HG03457 (cell line): ENCODE results near the gene CRYGN.

ENCODE experiments used
- ATAC-seq: cut with Tn5 transposase; IDR thresholded peaks from one replicate; pipeline ENCODE4 v1.9.1; 2021; ENCODE audit warnings: moderate number of reproducible peaks; ENCODE audit not compliant: unreplicated experiment

The CRYGN gene

DNA sequence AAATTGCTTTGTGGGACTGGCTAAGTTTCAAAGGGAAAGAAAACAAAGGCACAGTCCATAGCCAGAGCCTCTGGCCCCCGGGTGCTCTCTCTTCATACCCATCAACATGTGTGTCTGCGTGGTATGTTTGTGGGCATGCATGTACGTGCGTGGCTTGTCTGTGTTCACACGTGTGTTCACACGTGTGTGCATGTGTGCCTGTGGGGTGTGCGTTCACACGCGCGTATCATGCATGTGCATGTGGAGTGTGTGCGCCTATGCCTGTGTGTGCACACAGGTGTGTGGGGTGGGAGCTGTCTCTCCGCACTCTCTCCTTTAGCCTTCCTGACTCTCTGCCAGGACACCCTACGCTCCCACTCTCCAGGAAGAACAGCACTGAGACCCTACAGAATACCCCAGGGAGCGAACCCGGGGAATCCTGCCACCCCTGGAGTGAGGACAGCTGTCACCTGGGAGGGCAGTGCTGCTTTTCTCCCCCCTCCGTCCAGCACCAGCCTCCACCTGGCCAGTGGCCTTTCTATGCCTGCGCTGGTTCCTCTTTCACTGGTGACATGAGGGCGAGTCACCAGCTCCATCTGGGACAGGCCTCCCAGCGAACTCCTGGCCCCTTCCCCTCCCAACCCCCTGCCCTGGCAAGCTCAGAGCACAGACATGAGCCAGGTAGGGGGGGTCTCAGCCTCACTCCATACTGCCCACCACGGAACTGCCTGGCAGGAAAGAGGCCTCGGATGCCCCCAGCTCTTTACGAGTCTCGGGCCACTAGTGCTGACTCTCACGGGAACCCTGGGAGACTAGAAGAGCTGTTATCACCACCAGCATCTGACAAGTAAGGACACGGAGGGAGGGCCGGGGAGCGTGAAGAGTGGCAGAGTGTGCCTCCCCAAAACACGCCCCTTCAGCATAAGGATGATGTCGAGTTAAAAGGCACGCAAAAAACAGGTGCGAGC is 46.6 kb downstream of the CRYGN start:
- ATAC-seq: no peak

DNA sequence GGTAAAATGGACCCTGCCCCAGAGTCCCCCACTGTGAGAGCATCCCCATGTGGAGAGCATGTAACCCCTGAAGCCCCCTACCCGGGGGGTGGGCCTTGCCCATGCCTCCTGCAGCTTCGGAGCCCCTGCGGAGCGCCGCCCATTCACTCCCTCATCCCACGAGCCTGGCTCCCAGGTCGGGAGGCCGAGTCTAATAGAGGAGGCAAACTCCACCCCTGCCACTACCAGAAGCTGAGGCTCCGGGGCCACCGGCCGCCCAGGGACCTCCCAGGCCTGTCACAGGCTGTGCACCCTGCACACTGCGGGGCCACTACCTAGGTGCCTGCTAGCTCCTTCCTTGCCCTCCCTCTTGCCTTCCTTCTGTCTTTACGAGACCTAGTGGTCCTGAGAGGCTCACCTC is 47.5 kb downstream of the CRYGN start:
- ATAC-seq: no peak

DNA sequence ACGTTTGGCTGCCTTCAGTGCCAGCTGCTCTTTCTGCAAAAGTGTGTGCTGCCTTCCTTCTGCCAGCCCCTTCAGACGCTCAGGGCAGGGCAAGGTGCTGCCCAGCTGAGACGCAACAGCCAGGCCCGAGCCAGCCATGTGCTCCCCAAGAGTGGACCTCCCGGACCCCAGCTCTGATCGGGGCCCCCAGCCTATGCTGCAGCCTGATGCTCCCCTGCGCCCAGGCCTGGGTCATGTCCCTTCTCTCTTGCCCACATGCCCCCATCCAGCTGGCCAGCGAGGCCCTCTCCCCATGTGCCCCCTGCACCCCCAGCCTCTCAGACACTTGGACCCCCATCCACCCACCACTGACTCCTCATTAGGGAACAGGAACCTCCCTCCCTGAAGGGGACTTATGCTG is 47.9 kb downstream of the CRYGN start:
- no peak for ATAC-seq

DNA sequence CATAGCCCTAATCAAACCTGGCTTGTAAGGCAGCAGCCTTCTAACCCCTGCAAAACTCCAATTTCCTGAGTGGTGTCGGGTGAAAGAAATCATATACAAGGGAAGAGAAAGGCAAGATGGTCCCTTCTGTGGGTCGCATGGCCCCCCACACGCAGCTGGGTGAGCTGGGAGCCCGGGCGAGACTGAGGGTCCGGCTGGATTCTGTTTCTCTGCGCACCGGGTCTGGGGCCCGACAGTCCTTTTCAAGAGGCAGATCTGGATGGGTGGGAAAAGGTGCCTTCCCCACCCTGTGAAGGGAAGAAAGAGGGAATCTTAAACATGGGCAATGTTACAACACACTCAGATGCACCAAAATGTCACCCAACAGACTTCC is 48.6 kb downstream of the CRYGN start:
- no peak for ATAC-seq

DNA sequence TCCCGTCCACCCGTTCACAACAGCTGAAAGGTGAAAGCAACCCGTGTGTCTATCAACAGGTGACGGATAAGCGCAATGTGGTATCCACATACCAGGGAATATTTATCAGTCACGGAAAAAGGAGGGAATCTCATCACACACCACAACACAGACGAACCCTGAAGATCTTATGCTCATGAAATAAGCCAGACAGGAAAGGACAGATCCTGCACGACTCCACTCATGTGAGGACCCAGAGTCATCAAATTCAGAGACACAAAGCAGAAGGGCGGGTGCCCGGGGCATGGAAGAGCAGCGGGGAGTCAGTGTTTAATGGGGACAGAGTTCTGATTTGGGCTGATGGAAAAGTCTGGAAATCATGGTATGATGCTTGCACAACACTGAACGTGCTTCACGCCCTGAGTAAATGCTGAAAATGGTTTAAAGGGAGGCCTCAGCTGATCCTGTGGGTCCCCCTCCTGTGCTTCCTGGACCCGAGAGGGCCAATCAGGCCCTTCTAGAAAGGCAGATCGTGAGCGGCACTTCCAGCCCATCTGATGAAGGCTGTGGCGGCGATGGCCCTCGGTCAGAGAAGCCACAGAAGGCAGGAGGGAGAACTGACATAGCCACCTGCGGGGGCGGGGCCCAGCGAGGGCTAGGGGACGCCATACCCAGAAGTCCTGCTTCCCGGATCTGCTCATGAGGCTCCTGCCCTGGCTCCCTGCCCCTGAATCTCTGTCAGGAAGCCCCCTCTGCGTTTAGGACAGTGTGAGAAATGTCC is 49.2 kb downstream of the CRYGN start:
- ATAC-seq: no peak

DNA sequence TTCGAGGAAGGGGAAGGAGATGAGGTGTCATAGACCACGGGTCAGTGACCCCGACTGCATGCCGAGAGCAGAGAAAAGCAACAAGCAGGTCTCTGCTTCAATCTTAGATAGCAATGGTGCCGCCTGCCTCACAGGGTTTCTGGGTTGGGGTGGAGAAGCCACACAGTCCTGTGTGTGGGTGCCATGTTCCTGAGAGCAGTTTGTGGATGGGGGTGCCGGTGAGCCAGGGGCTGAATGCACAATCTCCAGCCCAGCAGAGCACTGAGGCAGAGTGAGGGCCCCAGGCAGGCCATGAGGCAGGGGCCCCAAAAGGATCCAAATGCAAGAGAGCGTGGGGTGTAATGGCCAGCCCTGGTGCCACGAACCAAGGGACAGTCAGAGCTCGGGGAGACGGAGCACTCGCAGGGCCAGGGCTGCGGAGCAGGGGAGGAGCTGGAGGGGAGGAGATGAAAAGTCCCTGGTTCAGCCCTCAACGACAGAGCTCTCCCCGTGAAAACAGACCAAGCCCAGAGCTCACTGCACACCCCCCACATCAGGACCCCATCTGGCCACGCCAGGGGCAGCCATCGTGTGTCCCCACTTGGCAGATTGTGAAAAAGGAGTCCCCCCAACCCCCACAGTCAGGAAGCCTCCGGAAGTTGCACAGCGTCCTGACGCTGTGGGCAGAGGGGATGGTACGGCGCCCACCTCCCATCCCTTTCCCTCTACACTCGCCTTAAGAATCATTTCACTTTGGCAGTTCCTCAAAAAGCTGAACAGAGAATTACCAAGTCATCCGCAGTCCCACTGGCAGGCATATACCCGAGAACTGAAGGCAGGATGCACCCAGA is 50.0 kb downstream of the CRYGN start:
- no peak for ATAC-seq

DNA sequence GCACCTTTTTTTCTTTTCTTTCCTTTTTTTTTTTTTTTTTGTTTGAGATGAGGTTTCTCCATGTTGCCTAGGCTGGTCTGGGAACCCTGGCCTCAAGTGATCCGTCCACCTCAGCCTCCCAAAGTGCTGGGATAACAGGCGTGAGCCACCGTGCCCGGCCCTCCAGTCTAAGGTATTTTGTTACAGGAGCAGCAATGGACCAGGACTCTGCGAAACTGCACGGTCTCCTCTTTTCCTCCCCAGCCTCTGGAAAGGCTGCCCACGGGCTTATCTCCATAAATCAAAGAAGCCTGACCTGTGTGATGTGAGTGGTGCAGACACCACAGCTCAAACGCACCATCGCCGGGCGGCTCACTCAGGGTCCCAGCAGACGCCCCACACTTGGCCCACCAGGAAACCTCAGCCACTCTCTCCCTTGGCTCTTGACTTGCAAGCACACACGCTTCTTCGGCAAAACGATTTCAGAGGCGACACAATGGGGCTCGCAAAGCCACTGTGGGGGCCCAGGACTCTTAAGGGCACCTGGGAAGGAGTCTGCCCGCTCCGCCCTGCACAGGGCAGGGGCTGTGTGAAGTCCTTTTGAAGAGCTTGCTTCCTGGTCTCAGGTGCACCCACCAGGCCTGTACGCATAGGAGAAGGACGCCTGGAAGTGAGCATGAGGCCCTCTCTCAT is 50.7 kb downstream of the CRYGN start:
- no peak for ATAC-seq

DNA sequence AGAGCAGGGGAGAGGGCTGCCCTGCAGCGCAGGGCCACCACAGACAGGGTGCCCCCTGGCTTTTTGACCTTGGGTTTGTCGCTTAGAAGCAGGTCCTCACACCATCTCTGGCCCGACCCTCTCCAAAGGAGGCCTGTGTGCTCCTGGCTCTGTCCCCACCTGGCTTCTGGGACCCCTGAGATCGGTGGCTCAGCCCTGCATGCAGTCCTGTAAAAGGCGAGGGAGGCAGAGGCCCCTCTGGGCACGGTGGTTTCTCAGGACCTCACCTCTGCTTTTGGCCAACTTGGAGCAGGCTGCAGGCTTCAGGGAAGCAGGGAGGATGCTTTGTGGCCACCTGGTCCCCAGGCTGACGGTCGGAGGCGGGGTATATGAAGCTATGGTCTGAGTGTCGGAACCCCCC is 51.5 kb downstream of the CRYGN start:
- no peak for ATAC-seq

DNA sequence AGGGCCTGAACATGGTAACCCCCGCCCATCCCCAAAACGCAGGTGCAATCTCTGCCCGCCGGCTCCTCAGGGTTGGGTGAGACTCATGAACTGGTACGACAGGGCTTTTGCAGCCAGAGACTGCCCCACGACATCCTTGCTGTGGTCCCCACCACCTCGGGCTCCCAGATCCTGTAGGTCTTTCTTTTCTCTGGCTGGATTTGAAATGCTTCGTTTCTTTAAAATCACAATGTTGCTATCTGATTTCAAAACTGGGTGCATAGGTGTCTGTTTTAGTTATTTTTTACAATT is 52.0 kb downstream of the CRYGN start:
- ATAC-seq: no peak

DNA sequence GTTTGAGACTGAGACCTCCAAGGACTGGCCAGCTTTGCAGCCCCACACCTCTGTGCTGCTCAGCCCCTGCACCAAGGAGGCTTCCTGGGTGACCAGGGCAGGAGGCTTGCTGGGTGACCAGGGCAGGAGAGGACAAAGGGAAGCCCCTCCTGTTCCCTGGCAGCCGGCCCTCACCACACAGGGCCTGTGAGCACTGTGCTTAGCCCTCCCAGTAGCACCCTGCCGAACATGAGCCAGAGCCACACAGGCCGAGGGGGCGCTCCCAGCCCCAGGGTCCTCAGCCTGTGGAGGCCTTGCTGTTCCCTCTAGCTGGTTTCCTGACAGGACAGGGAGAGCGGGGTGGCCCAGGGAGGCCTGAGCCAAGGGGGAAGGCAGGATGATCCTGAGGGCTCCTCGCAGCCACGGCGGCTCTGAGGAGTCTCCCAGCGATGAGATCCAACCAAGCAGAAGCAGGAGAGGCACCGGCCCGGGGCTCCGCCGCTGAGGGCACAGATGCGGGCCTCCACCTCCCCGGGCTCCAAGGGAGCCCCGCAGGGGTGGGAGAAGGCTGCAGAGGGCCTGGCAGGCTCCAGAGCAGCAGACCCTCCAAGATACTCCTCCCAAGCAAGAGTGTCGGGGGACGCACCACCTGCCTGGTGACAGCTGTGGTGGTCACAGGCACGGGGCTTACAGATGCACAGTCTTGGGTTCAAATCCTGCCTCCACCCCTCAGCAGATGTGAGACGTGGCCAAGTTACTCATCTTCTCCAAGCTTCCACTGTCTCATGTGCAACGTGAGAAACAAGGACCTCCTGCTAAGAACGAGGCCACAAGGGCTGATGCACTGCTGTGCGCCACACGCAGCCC is 52.6 kb downstream of the CRYGN start:
- ATAC-seq: no peak

DNA sequence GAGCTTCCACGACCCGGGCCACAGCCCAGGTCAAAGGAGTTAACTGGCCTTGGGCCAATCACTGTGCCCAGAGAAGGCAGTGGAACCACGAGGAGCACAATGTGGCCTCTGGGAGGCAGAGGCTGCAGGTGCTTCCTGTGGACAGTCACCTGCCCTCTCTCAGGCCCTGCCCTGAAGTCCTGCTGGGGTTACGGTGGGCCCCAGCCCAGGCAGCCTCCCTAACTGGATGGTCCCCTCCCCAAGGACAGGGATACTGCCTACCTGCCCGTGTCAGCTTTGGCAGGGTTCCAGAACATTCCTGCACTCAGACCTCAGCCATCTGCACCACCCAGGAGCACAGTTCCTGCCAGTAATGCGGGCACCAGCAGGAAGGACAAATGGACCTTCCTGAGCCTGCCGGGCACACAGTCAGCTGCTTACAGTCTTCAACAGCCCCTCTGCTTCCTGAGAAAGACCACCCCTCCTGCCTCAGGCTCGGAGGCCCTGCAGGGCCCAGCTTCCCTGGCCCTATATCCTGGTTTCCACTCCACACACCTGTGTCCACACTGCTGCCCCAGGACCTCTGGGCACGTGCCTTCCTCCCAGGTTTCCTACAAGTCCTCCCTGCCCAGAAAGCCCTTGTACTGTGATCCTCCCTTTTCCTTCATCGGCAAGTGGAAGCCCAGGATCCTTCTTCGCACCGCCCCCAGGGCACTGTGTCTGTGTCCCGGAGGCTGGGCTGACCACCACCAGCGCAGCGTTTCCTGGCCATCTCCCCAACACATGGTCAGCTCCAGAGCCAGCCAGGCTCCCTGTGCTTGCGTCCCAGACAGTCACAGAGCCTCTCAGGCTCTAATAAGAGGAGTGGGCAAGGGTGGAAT is 53.4 kb downstream of the CRYGN start:
- no peak for ATAC-seq

DNA sequence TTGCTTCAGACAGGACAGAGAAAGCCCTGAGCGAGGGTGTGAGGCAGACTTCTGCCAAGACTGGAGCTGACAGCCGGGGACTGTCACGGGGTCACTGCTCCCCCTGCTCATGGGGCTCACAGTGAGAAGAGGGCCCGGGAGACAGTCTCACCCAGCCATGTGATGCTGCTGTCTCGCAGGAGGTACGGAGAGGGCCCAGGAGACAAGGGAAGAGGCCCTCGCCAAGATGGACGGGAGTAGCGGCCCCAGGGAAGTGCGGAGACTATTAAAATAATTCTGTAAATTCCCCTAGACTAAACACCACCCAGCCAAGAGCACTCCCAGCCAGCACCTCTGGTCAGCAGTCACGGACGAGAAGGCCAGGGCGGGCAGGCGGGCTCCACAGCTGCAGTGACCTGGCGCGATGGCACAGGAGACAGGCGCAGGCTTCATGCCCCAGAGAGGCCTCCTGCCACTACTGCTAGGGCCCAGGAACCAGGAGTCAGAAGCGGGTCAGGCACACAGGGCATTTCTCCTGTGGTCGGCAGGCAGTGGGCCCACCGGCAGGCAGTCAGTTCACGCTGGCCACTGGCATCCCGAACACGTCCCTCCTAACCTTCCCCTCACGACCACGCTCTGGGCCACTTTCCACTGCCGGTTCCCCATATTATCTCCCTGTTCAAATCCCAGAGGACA is 54.2 kb downstream of the CRYGN start:
- no peak for ATAC-seq

DNA sequence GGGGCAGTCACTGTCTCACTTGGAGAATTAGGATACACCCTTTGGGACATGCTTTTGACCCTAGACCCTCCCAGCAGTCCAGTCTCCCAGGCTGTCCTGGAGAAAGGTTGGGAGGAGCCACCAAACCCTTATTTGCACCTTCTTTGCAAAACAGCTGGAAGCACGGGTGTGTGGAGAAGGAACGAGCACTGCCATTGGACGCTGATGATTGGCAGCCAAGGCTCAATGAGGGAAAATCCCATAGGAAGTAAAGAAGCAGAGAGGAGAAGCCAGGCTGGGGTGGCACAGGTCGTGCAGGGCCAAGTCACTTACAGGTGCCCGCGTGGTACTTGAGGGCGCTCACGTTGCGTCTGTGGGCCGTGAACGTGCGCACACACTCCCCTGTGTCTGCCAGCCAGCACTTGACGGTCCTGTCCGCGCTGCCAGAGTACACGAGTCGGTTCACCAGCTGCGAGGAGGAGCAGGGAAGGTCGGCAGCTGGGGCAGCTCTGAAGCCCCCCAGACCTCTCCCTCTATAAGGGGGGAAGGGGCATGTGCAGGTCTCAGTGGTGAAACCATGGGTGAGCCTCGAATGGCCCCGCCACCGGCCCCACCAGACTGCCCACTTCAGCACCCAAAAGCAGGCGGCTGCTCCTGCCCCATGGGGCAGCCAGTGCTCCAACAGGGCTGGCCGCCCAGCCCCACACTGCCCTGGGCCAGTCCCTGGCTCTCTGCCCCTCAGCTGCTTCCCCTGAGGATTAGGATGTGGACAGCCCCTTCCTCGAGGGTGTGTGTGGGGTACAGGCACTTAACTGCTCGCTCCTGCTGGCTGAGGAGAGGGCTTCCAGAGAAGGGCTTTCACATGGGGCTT is 54.9 kb downstream of the CRYGN start:
- ATAC-seq: no peak

DNA sequence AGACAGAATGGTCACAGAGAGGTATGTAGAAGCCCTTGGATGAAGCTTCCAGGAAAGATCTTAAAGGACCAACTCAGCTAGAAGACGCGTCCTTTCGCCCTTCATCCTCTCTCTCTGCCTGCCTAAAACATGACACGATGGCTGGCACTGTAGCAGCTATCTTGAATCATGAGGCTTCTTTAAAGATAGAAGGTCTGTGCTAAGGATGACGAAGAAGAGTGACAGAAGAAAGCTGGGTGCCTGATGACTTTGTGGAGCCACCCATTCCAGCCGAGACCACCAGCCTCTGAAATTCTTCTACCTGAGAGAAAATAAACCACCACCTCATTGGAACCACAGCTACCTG is 55.6 kb downstream of the CRYGN start:
- no peak for ATAC-seq

DNA sequence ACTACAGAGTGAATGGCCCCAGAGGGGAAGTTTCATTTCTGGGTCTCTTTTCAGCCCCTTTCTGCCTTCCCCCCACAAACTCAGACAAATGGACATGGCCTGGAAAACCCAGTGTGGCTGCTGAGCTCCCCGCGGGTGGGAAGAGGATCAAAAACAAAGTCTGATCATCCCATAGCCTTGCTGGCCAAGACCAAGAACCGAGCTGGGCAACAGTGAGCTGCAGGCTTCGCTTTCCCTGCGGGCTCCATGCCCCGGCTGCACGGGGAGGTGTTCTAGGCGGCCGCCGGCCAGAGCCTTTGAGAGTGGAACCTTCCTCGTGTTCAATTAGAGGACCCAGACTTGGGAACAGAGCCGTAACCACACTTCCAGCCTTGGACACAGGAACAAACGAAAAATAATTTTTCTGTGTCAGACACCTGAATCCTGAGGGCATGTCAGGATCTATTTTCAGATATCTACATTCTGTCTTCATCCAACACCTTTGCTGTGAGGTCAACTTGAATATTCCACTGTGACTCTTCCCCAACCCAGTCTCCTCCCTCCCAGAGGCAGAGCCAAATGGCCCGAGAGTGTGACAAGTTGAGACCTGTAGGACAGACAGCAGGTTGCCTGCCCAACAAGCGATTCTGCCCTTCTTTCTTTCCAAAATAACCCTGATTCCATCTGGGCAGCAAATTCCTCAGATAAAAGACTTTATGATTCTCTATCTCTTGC is 56.1 kb downstream of the CRYGN start:
- no peak for ATAC-seq

DNA sequence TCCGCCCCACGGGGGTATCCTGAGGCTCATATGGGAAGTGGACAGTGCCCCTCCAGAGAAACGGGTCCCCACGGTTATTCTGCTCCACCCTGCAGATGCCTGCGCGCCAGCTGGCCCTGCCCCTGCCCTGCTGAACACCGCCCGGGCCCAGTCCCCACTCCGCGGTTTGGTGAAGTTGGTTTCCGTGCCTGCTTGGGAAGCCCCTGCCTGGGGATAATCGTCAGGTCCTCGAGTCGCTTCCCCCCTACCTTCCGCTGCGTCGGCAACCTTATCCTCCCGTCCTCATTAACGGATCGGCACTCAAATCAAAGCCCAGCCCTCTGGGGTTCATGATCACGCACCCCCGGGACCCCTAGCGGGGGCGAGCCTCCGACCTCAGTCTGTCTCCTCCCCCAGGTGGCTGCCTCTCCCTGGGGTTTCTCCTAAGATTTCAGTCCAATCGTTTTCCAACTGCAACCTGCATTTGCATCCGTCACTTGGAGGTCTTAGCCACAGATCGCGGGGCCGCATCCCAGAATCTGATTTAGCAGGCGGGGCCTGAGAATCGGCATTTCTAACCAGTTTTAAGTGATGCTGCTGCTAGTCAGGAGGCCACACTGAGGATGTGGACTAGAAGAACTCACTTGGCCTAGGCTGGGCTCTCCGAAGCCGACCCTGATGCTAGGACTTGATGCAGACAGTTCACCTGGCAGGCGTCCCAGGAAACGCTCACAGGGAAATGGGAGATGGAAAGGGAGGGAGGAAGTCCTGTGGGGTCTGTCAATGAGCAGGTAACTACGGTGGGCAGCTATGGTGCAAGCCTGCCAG is 57.7 kb downstream of the CRYGN start:
- no peak for ATAC-seq
